Measurements from ENCODE around the gene DENND1A. TPM values are rescaled to one million over a fixed set of nuclear protein-coding genes. Genes with fewer than 3 reads are reported as not detected.

Gene DENND1A
- total RNA-seq, 1 donor, result 22.9 TPM

- H3K4me3 ChIP-seq (ENCODE audit: low read depth, low read length), result no peak overlapping the region
- DNase-seq (ENCODE audit: low read depth), result peak; percentile 28
- no peak for TF ChIP-seq CTCF (IDR thresholded peaks at IDR 0.05; ENCODE audit: insufficient read depth, low read depth, low read length)
Observed at GRCh38 chr9:123807251-123807650, 122.7 kb downstream of the DENND1A start.

DNA sequence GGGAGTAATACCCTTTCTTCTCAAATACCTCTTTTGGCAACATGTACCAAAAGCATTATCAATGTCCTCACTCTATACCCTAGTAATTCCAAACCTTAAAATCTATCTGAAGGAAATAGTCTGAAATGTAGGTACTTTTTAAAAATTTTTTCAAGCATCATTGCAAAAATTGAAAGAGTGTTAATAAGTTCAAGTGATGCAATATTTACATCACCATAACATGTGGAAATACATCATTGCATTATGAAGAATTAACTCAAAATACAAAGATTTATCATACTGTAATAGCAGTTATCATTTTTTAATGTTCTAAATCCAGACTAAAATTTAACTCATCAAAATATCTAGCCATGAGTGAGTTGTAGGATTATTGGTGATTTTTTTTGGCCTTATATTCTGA, 123.1 kb downstream of the DENND1A start:
- TF ChIP-seq CTCF (IDR thresholded peaks at IDR 0.05; ENCODE audit: insufficient read depth, low read depth, low read length), result no peak
- no peak overlapping the region for H3K4me3 ChIP-seq (ENCODE audit: low read depth, low read length)
- no peak for DNase-seq (ENCODE audit: low read depth)

DNA sequence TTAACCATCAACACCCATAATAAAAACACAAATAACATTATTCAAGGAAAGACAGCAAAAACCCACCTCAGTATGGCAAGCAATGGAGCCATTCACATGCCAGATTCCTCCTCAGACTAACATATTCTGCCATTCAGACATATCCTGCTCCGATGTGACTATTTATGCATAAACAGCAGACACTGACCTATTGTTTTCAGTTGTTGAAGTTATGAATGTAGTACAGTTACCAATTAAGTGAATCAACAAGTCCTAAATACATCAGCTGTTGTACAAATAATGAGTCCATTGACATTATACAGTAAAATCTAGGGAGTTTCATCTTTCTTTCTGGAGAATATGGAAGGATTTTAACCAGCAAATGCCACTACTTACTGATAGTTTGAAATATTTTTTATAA, 131.7 kb downstream of the DENND1A start:
- no peak for TF ChIP-seq CTCF (IDR thresholded peaks at IDR 0.05; ENCODE audit: insufficient read depth, low read depth, low read length)
- DNase-seq (ENCODE audit: low read depth), result no peak
- H3K4me3 ChIP-seq (ENCODE audit: low read depth, low read length), result no peak overlapping the region

DNA sequence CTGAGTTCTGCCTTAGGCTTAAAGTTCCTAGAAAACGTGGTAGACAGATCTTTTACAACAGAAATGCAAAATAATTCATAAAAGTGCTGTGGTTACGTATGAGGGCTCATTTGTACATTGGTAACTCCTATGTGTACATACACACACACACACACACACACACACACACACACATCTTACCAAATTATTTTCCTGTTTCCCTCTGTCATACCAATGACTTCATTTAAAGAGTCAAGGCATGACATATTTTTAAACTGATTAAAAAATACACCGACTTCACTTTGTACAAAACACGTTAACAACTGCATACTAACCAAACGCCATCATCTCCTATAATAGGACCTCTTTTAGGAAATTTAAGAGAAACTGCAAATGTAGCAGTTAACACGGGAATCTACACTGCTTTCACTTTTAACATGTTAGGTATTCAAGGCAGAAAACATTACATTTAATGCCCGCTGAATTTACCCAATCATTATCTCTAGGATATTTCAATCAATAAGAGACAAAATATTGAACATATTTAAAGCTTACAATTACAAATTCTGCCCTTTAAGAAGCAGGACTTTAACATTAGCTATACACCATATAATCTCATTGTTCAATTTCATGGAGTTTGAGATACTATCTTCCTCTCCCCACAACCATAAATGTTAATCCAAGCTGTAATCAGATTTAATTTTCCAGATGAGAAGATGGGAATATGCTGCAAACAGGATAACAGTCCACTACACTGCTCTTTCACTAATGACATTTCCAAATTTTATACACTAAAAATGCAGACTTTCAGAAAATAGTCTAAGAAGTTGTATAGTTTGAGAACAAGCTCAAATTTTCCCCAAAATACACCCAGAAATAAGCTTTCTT, 133.1 kb downstream of the DENND1A start:
- peak; percentile 12 for DNase-seq (ENCODE audit: low read depth)
- peak overlapping the region; percentile 33 for H3K4me3 ChIP-seq (ENCODE audit: low read depth, low read length)
- no peak for TF ChIP-seq CTCF (IDR thresholded peaks at IDR 0.05; ENCODE audit: insufficient read depth, low read depth, low read length)

GRCh38 chr9:123796094-123796493, 133.8 kb downstream of the DENND1A start:
- TF ChIP-seq CTCF (IDR thresholded peaks at IDR 0.05; ENCODE audit: insufficient read depth, low read depth, low read length), result no peak
- H3K4me3 ChIP-seq (ENCODE audit: low read depth, low read length), result no peak overlapping the region
- DNase-seq (ENCODE audit: low read depth), result no peak

DNA sequence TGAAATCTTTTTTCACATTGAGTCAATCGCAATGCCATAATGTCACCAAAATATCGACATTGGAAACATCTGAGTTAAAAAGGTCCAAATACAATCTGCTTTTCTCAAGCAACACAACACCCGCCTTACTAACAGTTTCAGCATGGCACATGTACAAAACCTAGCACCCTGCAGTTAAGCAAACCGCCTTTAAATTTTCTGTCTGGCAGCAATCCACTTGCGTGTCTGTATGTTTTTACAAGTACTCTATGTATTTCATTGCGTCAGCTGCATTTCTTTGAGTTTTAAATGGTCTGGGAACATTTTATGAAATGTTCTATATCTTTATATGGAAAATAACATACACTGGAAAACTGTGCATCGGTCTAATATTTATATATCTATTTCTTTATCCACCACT, 134.6 kb downstream of the DENND1A start:
- peak; percentile 79 for DNase-seq (ENCODE audit: low read depth)
- TF ChIP-seq CTCF (IDR thresholded peaks at IDR 0.05; ENCODE audit: insufficient read depth, low read depth, low read length), result no peak
- H3K4me3 ChIP-seq (ENCODE audit: low read depth, low read length), result no peak overlapping the region

Data from fibroblast of villous mesenchyme (primary cell).